CD4-positive, alpha-beta T cell (primary cell): ENCODE measurements around the gene NADK2. TPM values are rescaled to one million over a fixed set of nuclear protein-coding genes. Genes with fewer than 3 reads are reported as not detected.

ENCODE experiments used
- ATAC-seq: fragments of 200-7000 bp; cut with Tn5 transposase; one replicate; pipeline ENCODE4 v1.10.0; 2022; ENCODE audit warnings: mild to moderate bottlenecking; ENCODE audit not compliant: poor library complexity
- CTCF ChIA-PET: fragments of 350-600 bp; sonication (Branson Sonifier 250); formaldehyde crosslinking; loops from one replicate; lab custom pipeline; 2021; ENCODE audit warnings: antibody characterized with exemption, inconsistent platforms; lab: Charles Lee
- POLR2A ChIA-PET: fragments of 350-600 bp; sonication (Branson Sonifier 250); formaldehyde crosslinking; loops from one replicate; lab custom pipeline; 2021; ENCODE audit warnings: antibody characterized with exemption, inconsistent platforms; lab: Charles Lee
- DNase-seq, 14 experiments: peaks; one replicate each; pipeline ENCODE4 v3.0.0-alpha.2; 2013 to 2020; ENCODE audit warnings: mixed read lengths in 2 of 14
- H3K27ac ChIP-seq, 2 donors: one replicate each; pipeline versions ENCODE4 v1.5.1 to v1.7.0; 2013; ENCODE audit warnings: low read length in 2 of 2, low read depth in 1 of 2, mild to moderate bottlenecking in 1 of 2
- H3K27me3 ChIP-seq, 2 experiments: 1 replicate in 1 of 2; 2 replicates in 1 of 2; pipeline versions ENCODE4 v1.6.1 to v1.7.0; 2013; ENCODE audit warnings: low read length in 2 of 2, control low read depth in 1 of 2, mild to moderate bottlenecking in 1 of 2, moderate library complexity in 1 of 2; ENCODE audit not compliant: insufficient read depth in 2 of 2, control insufficient read depth in 1 of 2
- H3K36me3 ChIP-seq: one replicate; pipeline ENCODE4 v1.6.1; 2013; ENCODE audit warnings: low read length, control low read depth; ENCODE audit not compliant: insufficient read depth
- H3K4me1 ChIP-seq: one replicate; pipeline ENCODE4 v1.6.1; 2013; ENCODE audit warnings: low read length, control low read depth; ENCODE audit not compliant: insufficient read depth
- H3K4me3 ChIP-seq: one replicate; pipeline ENCODE4 v1.5.1; 2013; ENCODE audit warnings: mild to moderate bottlenecking, low read length, moderate library complexity
- H3K9me3 ChIP-seq, 2 experiments: 1 replicate in 1 of 2; 2 replicates in 1 of 2; pipeline versions ENCODE4 v1.6.1 to v1.7.0; 2013; ENCODE audit warnings: low read length in 2 of 2, mild to moderate bottlenecking in 2 of 2, control low read depth in 1 of 2, moderate library complexity in 1 of 2; ENCODE audit not compliant: control insufficient read depth in 1 of 2, insufficient read depth in 1 of 2
- H3K27ac Mint-ChIP-seq: one replicate; pipeline ENCODE4 v1.8.0; 2020; ENCODE audit warnings: mixed read lengths
- H3K27me3 Mint-ChIP-seq: one replicate; pipeline ENCODE4 v1.8.0; 2021; ENCODE audit warnings: mixed read lengths
- H3K36me3 Mint-ChIP-seq: one replicate; pipeline ENCODE4 v1.8.0; 2021; ENCODE audit warnings: low read depth, mixed read lengths
- H3K4me1 Mint-ChIP-seq: one replicate; pipeline ENCODE4 v1.8.0; 2021; ENCODE audit warnings: low read depth, mixed read lengths
- H3K4me3 Mint-ChIP-seq: one replicate; pipeline ENCODE4 v1.8.0; 2020; ENCODE audit warnings: mild to moderate bottlenecking, mixed read lengths
- H3K9me3 Mint-ChIP-seq: one replicate; pipeline ENCODE4 v1.8.0; 2020; ENCODE audit warnings: mixed read lengths
- CTCF ChIP-seq: fragments of 200-600 bp; IDR thresholded peaks from one replicate; pipeline ENCODE4 v1.8.0; 2022; ENCODE audit warnings: antibody characterized with exemption, mild to moderate bottlenecking
- intact Hi-C, 2 experiments: fragments of 100-400 bp; cut with DNase I in 1 of 2; cut with micrococcal nuclease in 1 of 2; formaldehyde crosslinking; loops; one replicate each; pipeline versions ENCODE4 v1.15.1 to v1.9.0; 2023 to 2025; cut with DNase I, micrococcal nuclease
- total RNA-seq, 174 experiments: library from RNA in 2 of 174; stranded (reverse) in 2 of 174; gene quantifications; one replicate each; pipeline ENCODE4 v1.2.3 and lab custom pipeline; 2021 to 2026

Gene NADK2
- total RNA-seq, 2 experiments from 2014 or later = 12.5 to 13.3 TPM

GRCh38 chr5:36253575-36253974 lies 11.8 kb upstream of the NADK2 start:
- Mint-ChIP-seq H3K36me3 (no peaks in the 10 kb centered on the region), H3K9me3 (no peaks in the 10 kb centered on the region), H3K4me3 (no peak overlapping the region), H3K27ac (no peak overlapping the region), H3K27me3 (peaks cover 1% of the 10 kb centered on the region), H3K4me1 (no peaks in the 10 kb centered on the region)
- no peaks in the 10 kb centered on the region for H3K9me3 ChIP-seq
- H3K27ac ChIP-seq = no peak overlapping the region
- peaks cover 0 to 11% of the 10 kb centered on the region in 2 experiments for H3K27me3 ChIP-seq
- DNase-seq (no peak), ATAC-seq (no peak)
- ChIA-PET CTCF (interaction anchor here (4.2 kb wide), 1 partner anchor 12 kb away, joined by 15 read pairs; the partner anchor contains the start of gene NADK2), POLR2A (no interaction called here)
- H3K4me3 ChIP-seq = no peak overlapping the region
- TF ChIP-seq CTCF = no peak
- no peaks in the 10 kb centered on the region for H3K4me1 ChIP-seq
- intact Hi-C loops = no loop called here
- H3K36me3 ChIP-seq = no peaks in the 10 kb centered on the region

GRCh38 chr5:36252722-36253365 lies 11.1 kb upstream of the NADK2 start:
- no peak for DNase-seq
- Mint-ChIP-seq H3K4me1 (no peaks in the 10 kb centered on the region), H3K27ac (no peak overlapping the region), H3K9me3 (no peaks in the 10 kb centered on the region), H3K36me3 (no peaks in the 10 kb centered on the region), H3K27me3 (no peaks in the 10 kb centered on the region), H3K4me3 (no peak overlapping the region)
- intact Hi-C loops = no loop called here
- ChIA-PET POLR2A (no interaction called here), CTCF (interaction anchor here (4.2 kb wide), 1 partner anchor 11 kb away, joined by 15 read pairs; the partner anchor contains the start of gene NADK2)
- Histone ChIP-seq H3K4me3 (no peak overlapping the region), H3K4me1 (no peaks in the 10 kb centered on the region), H3K36me3 (no peaks in the 10 kb centered on the region), H3K27ac (no peak overlapping the region), H3K9me3 (no peaks in the 10 kb centered on the region), H3K27me3 (peaks cover 0 to 4% of the 10 kb centered on the region in 2 experiments)
- no peak for ATAC-seq
- TF ChIP-seq CTCF = no peak

- ChIA-PET CTCF (interaction anchor here (1.1 to 4.2 kb wide), 2 partner anchors 9 to 17 kb away, joined by 3 to 15 read pairs; partner anchors contain the start of gene NADK2), POLR2A (interaction anchor here (1.5 kb wide), 1 partner anchor 9 kb away, joined by 5 read pairs; no protein-coding TSS in a partner anchor)
- DNase-seq = no peak
- Histone ChIP-seq H3K9me3 (no peaks in the 10 kb centered on the region), H3K4me3 (no peak overlapping the region), H3K36me3 (no peaks in the 10 kb centered on the region), H3K4me1 (no peaks in the 10 kb centered on the region), H3K27me3 (peaks cover 0 to 4% of the 10 kb centered on the region in 2 experiments), H3K27ac (no peak overlapping the region)
- Mint-ChIP-seq H3K27me3 (no peaks in the 10 kb centered on the region), H3K36me3 (no peaks in the 10 kb centered on the region), H3K27ac (no peak overlapping the region), H3K9me3 (no peaks in the 10 kb centered on the region), H3K4me1 (no peaks in the 10 kb centered on the region), H3K4me3 (no peak overlapping the region)
- no peak for ATAC-seq
- no peak for TF ChIP-seq CTCF
- intact Hi-C loops = no loop called here
These were observed 9.5 kb upstream of the NADK2 start for GRCh38 chr5:36251218-36251617.
